GM12878 (cell line): ENCODE data around the gene NXN. TPM values are rescaled to one million over a fixed set of nuclear protein-coding genes. Genes with fewer than 3 reads are reported as not detected.
"Not testable (repeated sequence)": the region's sequence is repeated elsewhere in the genome, so short reads cannot be mapped to it uniquely, and the experiment has no call there.

Experiments
- ATAC-seq: fragments of 200-7000 bp; cut with Tn5 transposase; 3 replicates; pipeline ENCODE4 v1.9.1; 2020; ENCODE audit warnings: mild to moderate bottlenecking, moderate library complexity
- BruUV-seq: library from RNA; stranded (reverse); fragments of 400-500 nt; replicated peaks from 2 replicates; lab custom pipeline; 2021; lab: Mats Ljungman, UMichigan
- CTCF ChIA-PET: fragments of 300-600 bp; sonication (Branson Sonifier 250); formaldehyde crosslinking; extraction: SDS; loops from one replicate; lab custom pipeline; 2021; ENCODE audit warnings: inconsistent platforms; lab: Yijun Ruan, JAX
- POLR2A ChIA-PET: fragments of 350-600 bp; formaldehyde crosslinking; extraction: SDS; loops from one replicate; lab custom pipeline; 2021; ENCODE audit warnings: inconsistent platforms; lab: Charles Lee
- RAD21 ChIA-PET: fragments of 300-600 bp; sonication (Branson Sonifier 250); formaldehyde crosslinking; loops from one replicate; lab custom pipeline; 2023; ENCODE audit warnings: antibody characterized with exemption; ENCODE audit not compliant: unreplicated experiment; lab: Charles Lee
- SMC1A ChIA-PET: fragments of 300-600 bp; sonication (Branson Sonifier 250); formaldehyde crosslinking; loops from one replicate; lab custom pipeline; 2023; ENCODE audit not compliant: unreplicated experiment, uncharacterized antibody; lab: Charles Lee
- DNase-seq: peaks from one replicate; pipeline ENCODE4 v3.0.0-alpha.2; 2011; ENCODE audit warnings: low read depth, low spot score
- FAIRE-seq: peaks from 3 replicates; lab custom pipeline; 2011; peaks lifted over from hg19 to GRCh38; lab: Jason Lieb, UNC
- H2AFZ ChIP-seq: 2 replicates; pipeline ENCODE4 v1.6.0; 2011; ENCODE audit warnings: low read depth, low read length, control low read depth; ENCODE audit not compliant: control insufficient read depth
- H3K27ac ChIP-seq: 2 replicates; pipeline ENCODE4 v1.5.1; 2011; ENCODE audit warnings: control low read depth; ENCODE audit not compliant: control insufficient read depth, insufficient read depth
- H3K27me3 ChIP-seq, 2 experiments: replicated peaks in 1 of 2; 2 replicates each; pipeline versions ENCODE4 v1.6.0 to v1.6.1; 2011; ENCODE audit warnings: low read length in 1 of 2; ENCODE audit not compliant: control insufficient read depth in 2 of 2, insufficient read depth in 2 of 2
- H3K36me3 ChIP-seq, 2 experiments: 2 replicates each; pipeline ENCODE4 v1.5.1; 2011; ENCODE audit warnings: low read length in 1 of 2; ENCODE audit not compliant: control insufficient read depth in 2 of 2, insufficient read depth in 2 of 2
- H3K4me1 ChIP-seq: 2 replicates; pipeline ENCODE4 v1.6.1; 2011; ENCODE audit warnings: mild to moderate bottlenecking, low read length, moderate library complexity, mixed read lengths; ENCODE audit not compliant: control insufficient read depth, insufficient read depth
- H3K4me2 ChIP-seq: 2 replicates; pipeline ENCODE4 v1.6.0; 2011; ENCODE audit warnings: control low read depth; ENCODE audit not compliant: control insufficient read depth, insufficient read depth
- H3K4me3 ChIP-seq: fragments of 200-600 bp; sonication (generic); 2 replicates; pipeline ENCODE4 v1.5.1; 2016
- H3K79me2 ChIP-seq: 2 replicates; pipeline ENCODE4 v1.6.0; 2011; ENCODE audit warnings: low read length; ENCODE audit not compliant: control insufficient read depth, insufficient read depth
- H3K9ac ChIP-seq: 2 replicates; pipeline ENCODE4 v1.8.0; 2011; ENCODE audit warnings: low read length, control low read depth, mixed read lengths; ENCODE audit not compliant: control insufficient read depth, insufficient read depth
- H3K9me3 ChIP-seq: replicated peaks from 3 replicates; pipeline ENCODE4 v1.5.1; 2011; ENCODE audit warnings: mild to moderate bottlenecking, low read length; ENCODE audit not compliant: control insufficient read depth, insufficient read depth
- H4K20me1 ChIP-seq: 2 replicates; pipeline ENCODE4 v1.6.0; 2011; ENCODE audit not compliant: control insufficient read depth, insufficient read depth
- DPF2 ChIP-seq: fragments of 450-650 bp; IDR thresholded peaks from 2 replicates; pipeline ENCODE4 v1.6.1; 2017; ENCODE audit warnings: mild to moderate bottlenecking
- HCFC1 ChIP-seq: fragments of 150-350 bp; IDR thresholded peaks from 2 replicates; pipeline ENCODE4 v1.6.1; 2014; ENCODE audit warnings: low read length
- MAX ChIP-seq: IDR thresholded peaks from 2 replicates; pipeline ENCODE4 v1.6.1; 2012; ENCODE audit warnings: low read depth, low read length, improper control_type of control experiment
- MXI1 ChIP-seq: fragments of 150-350 bp; IDR thresholded peaks from 2 replicates; pipeline ENCODE4 v1.6.1; 2011; ENCODE audit warnings: low read depth, mild to moderate bottlenecking, inconsistent platforms, low read length, improper control_type of control experiment
- NR2F1 ChIP-seq: fragments of 450-650 bp; conservative IDR thresholded peaks from 2 replicates; pipeline ENCODE4 v1.6.1; 2017; ENCODE audit warnings: mild to moderate bottlenecking
- RUNX3 ChIP-seq: IDR thresholded peaks from 2 replicates; pipeline ENCODE4 v1.6.1; 2012; ENCODE audit warnings: low read length, inconsistent platforms
- SUZ12 ChIP-seq: fragments of 200-600 bp; sonication (generic); IDR thresholded peaks from one replicate; pipeline ENCODE4 v1.6.1; 2018; ENCODE audit warnings: antibody characterized with exemption, mild to moderate bottlenecking; ENCODE audit not compliant: unreplicated experiment
- WGBS: methylation state at CpG from one replicate; pipeline ENCODE4 v1.1.6; 2016; ENCODE audit warnings: low lambda C conversion rate; ENCODE audit not compliant: insufficient replicate concordance, insufficient coverage; ENCODE audit errors: missing lambda C conversion rate; 5-methylcytosine and 5-hydroxymethylcytosine counted together
- in situ Hi-C: fragments of 300-500 bp; cut with MboI; formaldehyde crosslinking; loops from 9 replicates; pipeline ENCODE4 v1.14.3; 2018; ENCODE audit warnings: mixed read lengths
- intact Hi-C: fragments of 100-400 bp; cut with micrococcal nuclease; formaldehyde crosslinking; loops from one replicate; pipeline ENCODE4 v1.14.2; 2022; ENCODE audit not compliant: unreplicated experiment
- polyA plus RNA-seq, 11 experiments: library from polyadenylated mRNA; depleted of rRNA in 4 of 11; unstranded in 6 of 11; stranded (reverse) in 5 of 11; fragments of >200 nt; fragmentation: Nextera tagmentation in 4 of 11; fragmentation: Illumina TruSeq in 1 of 11; extraction: Ambion mirVana in 4 of 11; extraction: Trizol in 1 of 11; gene quantifications; 1 replicate in 1 of 11; 2 replicates in 10 of 11; pipeline versions ENCODE4 v1.2.1 to v1.2.3, GENCODE V29; 2011 to 2016; ENCODE audit warnings: inconsistent platforms in 2 of 11, missing spikeins in 2 of 11, low read depth in 1 of 11
- total RNA-seq, 4 experiments: library from RNA; depleted of rRNA in 3 of 4; stranded (reverse); fragments of >200 nt in 3 of 4; fragmentation: Illumina TruSeq in 1 of 4; extraction: Trizol in 1 of 4; gene quantifications; 2 replicates each; pipeline versions ENCODE4 v1.2.1 to v1.2.3, GENCODE V29; 2013 to 2021
- TF ChIP-seq, protein P1 (sequence below): IDR thresholded peaks from 2 replicates; pipeline ENCODE4 v1.6.1; 2012; ENCODE audit warnings: low read length, inconsistent platforms
- TF ChIP-seq, protein P2 (sequence below), 3 experiments: IDR thresholded peaks in 2 of 3; conservative IDR thresholded peaks in 1 of 3; 2 replicates each; pipeline ENCODE4 v1.5.1; 2011; ENCODE audit warnings: low read depth in 3 of 3, low read length in 3 of 3, mild to moderate bottlenecking in 3 of 3, control low read depth in 2 of 3, moderate library complexity in 2 of 3, inconsistent platforms in 1 of 3, mixed read lengths in 1 of 3; ENCODE audit not compliant: control insufficient read depth in 2 of 3, insufficient read depth in 1 of 3; ENCODE audit errors: extremely low read depth in 1 of 3

Gene NXN
- total and polyA plus RNA-seq, 10 of the 15 experiments (the other 5 are each of a cell fraction or from before 2014, with no cell fraction given) = 0.04 to 1.2 (median 0.30) TPM

DNA sequence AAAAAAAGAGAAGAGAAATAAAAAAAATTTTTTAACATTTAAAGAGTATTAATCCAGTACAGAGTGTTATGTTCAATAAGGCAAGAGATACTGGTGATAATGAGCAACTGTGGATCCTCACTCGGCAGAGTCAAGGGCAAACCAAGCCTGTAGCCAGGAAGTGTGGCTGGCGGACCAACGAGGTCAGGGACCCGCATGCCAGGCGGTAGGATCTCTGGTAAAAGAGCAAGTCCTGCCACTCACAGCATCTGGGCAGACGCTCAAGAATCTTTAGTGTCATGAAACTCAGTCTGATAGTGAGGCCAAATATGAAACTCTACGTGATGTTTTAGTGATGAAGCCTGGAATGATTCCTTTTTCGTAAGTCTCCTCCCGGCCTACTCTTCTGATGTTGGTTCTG lies 219.2 kb downstream of the NXN start (continued):
- TF ChIP-seq NR2F1 = no peak

DNA sequence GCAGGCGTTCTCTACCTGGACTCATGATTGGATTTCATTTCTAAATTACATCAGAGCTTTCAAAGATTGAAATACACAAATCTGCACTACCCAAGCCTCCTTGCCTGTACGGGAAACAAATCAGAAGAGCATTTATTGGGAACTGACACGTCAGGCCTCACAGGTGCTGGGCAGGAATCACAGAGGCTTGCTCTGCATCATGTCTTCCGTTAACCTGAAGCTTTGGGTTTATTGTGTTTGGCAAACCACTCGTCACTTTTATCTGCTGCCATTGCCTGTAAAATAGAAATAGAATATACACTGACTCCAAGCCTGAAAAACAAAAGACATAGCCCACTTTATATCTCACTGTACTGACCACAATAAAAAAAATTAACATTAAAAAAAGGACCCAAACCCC lies 219.6 kb downstream of the NXN start:
- H3K27me3 ChIP-seq = no peaks in the 10 kb centered on the region
- ATAC-seq = no peak
- RAD21 ChIA-PET = no interaction called here
- no peak overlapping the region for H2AFZ ChIP-seq
- no peak overlapping the region for H3K9ac ChIP-seq
- no peaks in the 10 kb centered on the region for H4K20me1 ChIP-seq
- in situ Hi-C loops = no loop called here
- no peak overlapping the region for H3K4me3 ChIP-seq
- TF ChIP-seq RUNX3 = no peak
- TF ChIP-seq HCFC1 = no peak
- TF ChIP-seq, protein P1, sequence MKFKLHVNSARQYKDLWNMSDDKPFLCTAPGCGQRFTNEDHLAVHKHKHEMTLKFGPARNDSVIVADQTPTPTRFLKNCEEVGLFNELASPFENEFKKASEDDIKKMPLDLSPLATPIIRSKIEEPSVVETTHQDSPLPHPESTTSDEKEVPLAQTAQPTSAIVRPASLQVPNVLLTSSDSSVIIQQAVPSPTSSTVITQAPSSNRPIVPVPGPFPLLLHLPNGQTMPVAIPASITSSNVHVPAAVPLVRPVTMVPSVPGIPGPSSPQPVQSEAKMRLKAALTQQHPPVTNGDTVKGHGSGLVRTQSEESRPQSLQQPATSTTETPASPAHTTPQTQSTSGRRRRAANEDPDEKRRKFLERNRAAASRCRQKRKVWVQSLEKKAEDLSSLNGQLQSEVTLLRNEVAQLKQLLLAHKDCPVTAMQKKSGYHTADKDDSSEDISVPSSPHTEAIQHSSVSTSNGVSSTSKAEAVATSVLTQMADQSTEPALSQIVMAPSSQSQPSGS = no peak
- no peak for TF ChIP-seq DPF2
- no peak for TF ChIP-seq MAX
- TF ChIP-seq SUZ12 = no peak
- TF ChIP-seq MXI1 = no peak
- TF ChIP-seq, protein P2, sequence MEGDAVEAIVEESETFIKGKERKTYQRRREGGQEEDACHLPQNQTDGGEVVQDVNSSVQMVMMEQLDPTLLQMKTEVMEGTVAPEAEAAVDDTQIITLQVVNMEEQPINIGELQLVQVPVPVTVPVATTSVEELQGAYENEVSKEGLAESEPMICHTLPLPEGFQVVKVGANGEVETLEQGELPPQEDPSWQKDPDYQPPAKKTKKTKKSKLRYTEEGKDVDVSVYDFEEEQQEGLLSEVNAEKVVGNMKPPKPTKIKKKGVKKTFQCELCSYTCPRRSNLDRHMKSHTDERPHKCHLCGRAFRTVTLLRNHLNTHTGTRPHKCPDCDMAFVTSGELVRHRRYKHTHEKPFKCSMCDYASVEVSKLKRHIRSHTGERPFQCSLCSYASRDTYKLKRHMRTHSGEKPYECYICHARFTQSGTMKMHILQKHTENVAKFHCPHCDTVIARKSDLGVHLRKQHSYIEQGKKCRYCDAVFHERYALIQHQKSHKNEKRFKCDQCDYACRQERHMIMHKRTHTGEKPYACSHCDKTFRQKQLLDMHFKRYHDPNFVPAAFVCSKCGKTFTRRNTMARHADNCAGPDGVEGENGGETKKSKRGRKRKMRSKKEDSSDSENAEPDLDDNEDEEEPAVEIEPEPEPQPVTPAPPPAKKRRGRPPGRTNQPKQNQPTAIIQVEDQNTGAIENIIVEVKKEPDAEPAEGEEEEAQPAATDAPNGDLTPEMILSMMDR (IDR thresholded peaks at IDR 0.05 in 2 of 3, conservative IDR thresholded peaks at IDR 0.05 in 1 of 3; ENCODE audit: control insufficient read depth in 2 of 3, extremely low read depth in 1 of 3, insufficient read depth in 1 of 3, low read depth in 3 of 3, low read length in 3 of 3) = no peak
- TF ChIP-seq, all 136 proteins: peak for 0
- SMC1A ChIA-PET = interaction anchor here (0.6 kb wide), 1 partner anchor 230 kb away, joined by 4 read pairs; no protein-coding TSS in a partner anchor
- DNase-seq = no peak
- Histone ChIP-seq H3K4me1 (no peaks in the 10 kb centered on the region), H3K79me2 (no peaks in the 10 kb centered on the region), H3K4me2 (no peak overlapping the region), H3K27ac (no peak overlapping the region), H3K36me3 (peaks cover 2% of the 10 kb centered on the region in 2 experiments), H3K9me3 (no peaks in the 10 kb centered on the region)
- BruUV-seq = no TSS peak
- POLR2A ChIA-PET = no interaction called here
- FAIRE-seq = no peak
- intact Hi-C loops = no loop called here
- CTCF ChIA-PET = interaction anchor here (1.2 to 1.3 kb wide), 2 partner anchors 20 to 236 kb away, joined by 3 read pairs; partner anchors contain the start of gene TIMM22
- WGBS = 88% methylated on average over 5 of the region's 5 CpGs

- CTCF ChIA-PET = interaction anchor here (0.6 to 1.6 kb wide), 2 partner anchors 26 to 344 kb away, joined by 3 read pairs; partner anchors contain the start of genes GLOD4 and MRM3
These were observed 223.5 kb downstream of the NXN start for GRCh38 chr17:756010-756567.

More at GRCh38 chr17:756010-756567, 223.5 kb downstream of the NXN start:
- H3K4me3 ChIP-seq, H3K9ac ChIP-seq, RAD21 ChIA-PET, H3K27ac ChIP-seq, SMC1A ChIA-PET, H3K4me2 ChIP-seq, intact Hi-C loops, ATAC-seq, H3K79me2 ChIP-seq, H2AFZ ChIP-seq, H3K27me3 ChIP-seq, H3K36me3 ChIP-seq, H3K4me1 ChIP-seq, in situ Hi-C loops, H3K9me3 ChIP-seq, FAIRE-seq, H4K20me1 ChIP-seq, DNase-seq, BruUV-seq: not testable (repeated sequence)
- WGBS = 90% methylated on average over 15 of the region's 15 CpGs
- POLR2A ChIA-PET = interaction anchor here (0.6 kb wide), 1 partner anchor 233 kb away, joined by 4 read pairs; no protein-coding TSS in a partner anchor
